Astrocyte (in vitro differentiated cells and primary cell): ENCODE data around the gene GDE1.

ENCODE experiments used
- CTCF ChIP-seq: IDR thresholded peaks from 2 replicates; pipeline ENCODE4 v1.5.1; 2011; ENCODE audit warnings: low read depth, mild to moderate bottlenecking, inconsistent platforms, low read length, moderate library complexity; ENCODE audit not compliant: insufficient read depth
- EZH2 ChIP-seq: IDR thresholded peaks from 2 replicates; pipeline ENCODE4 v1.6.1; 2012; ENCODE audit warnings: mild to moderate bottlenecking, low read length, inconsistent platforms; ENCODE audit not compliant: insufficient read depth

- TF ChIP-seq CTCF = no peak
- TF ChIP-seq EZH2 = no peak
These were observed 43.4 kb downstream of the GDE1 start for GRCh38 chr16:19478505-19478904.
